ENCODE data around the gene CDKN2B.
"Not testable (repeated sequence)": the region's sequence is repeated elsewhere in the genome, so short reads cannot be mapped to it uniquely, and the experiment has no call there.

The CDKN2B gene, protein sequence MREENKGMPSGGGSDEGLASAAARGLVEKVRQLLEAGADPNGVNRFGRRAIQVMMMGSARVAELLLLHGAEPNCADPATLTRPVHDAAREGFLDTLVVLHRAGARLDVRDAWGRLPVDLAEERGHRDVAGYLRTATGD

DNA sequence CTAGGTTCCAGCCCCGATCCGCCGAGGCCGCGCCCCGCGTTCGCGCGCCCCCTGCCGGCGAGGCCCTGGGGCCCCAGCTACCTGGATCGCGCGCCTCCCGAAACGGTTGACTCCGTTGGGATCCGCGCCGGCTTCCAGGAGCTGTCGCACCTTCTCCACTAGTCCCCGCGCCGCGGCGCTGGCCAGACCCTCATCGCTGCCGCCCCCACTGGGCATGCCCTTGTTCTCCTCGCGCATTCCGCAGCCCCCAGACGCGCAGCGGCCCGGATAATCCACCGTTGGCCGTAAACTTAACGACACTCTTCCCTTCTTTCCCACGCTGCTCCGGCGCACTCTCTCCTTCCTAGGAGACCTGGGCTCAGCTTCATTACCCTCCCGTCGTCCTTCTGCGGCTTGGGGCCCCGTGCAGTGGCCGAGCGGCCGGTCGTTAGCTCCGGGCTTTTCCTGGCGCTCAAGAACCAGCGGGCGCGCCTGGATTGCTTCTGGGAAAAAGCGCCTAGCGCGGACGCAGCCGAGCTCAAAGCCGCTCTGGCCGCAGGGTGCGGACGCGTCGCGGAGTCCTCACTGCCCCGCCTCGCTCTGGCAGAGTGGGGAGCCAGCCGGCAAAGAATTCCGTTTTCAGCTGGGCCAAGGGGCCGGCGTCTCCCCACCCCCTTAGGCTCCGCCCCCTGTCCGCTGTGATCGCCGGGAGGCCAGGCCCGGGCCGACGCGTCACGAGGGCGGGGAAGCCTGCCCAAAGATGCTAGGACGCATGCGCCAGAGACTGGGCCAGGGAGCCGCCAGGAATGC is at the start of gene CDKN2B:
TSS of gene CDKN2B (minus strand) at position 589 of the 789 bp plus-strand sequence. CDS start at position 237, 352 bp downstream.
- peak within 1 kb of the TSS; percentile 47 for H3K4me3 ChIP-seq (ENCODE audit: low read depth, low read length)

DNA sequence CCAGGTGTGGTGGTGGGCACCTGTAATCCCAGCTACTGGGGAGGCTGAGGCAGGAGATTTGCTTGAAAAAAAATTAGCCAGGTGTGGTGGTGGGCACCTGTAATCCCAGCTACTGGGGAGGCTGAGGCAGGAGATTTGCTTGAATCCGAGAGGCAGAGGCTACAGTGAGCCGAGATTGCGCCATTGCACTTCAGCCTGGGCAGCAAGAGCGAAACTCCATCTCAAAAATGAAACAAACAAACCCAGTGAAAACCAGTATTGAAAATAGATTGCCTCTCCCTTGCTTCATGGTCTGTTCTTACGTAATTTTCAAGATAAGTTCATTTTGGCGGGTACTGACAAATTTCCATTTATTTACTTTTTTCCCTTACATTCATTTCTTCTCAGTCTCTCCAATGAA is 48.9 kb upstream of the CDKN2B start:
- not testable (repeated sequence) for H3K4me3 ChIP-seq (ENCODE audit: low read depth, low read length)

DNA sequence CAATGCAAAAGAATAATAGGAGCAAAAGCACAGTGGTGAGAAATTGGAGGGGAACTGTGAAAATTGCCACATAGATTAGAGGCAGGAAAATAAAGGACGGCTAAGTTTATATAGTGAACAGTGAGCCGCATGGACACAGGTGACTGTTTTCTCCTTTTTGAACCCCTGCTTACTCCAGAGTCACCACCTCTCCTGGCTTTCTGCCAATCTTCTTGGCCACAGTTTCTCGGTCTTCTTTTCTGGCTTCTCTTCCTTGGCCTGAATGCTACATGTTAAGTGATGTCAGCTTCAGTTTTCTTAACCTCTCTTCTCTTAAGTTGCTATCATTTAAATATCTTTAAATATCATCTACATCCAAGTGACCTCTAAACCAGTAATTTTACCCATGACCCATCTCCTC is 47.3 kb upstream of the CDKN2B start:
- H3K4me3 ChIP-seq (ENCODE audit: low read depth, low read length): no peak overlapping the region

DNA sequence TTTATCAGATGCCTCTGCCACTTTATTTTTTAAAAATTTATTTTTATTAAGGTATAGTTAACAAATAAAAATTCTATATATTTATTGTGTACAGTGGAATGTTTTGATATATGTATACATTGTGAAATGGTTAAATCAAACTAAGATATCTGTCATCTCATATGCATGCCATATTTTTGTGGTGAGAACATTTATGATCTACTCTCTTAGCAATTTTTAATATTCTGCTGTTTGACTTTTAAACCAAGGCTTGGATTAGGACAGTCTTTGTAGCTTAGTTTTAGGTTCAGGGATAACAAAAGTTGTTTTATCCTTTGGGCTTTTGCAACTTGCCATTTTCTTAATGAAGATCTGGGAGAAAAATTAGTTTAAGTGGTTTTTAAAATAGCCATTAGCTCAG is 46.0 kb upstream of the CDKN2B start:
- H3K4me3 ChIP-seq (ENCODE audit: low read depth, low read length): no peak overlapping the region

DNA sequence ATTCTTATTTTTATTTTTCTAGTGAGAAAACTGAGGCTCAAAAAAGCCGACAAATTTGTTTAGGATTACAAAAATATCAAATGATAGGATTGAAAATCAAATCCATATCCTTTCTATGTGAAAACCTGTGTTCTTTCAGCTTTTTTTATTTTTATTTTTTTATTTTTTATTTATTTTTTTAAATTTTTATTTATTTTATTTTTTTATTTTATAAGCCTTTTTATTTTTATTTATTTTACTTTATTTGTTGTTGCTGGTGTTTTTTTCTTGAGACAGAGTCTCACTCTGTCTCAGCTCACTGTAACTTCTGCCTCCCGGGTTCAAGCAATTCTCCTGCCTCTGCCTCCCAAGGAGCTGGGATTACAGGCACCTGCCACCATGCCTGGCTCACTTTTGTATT is 45.4 kb upstream of the CDKN2B start:
- H3K4me3 ChIP-seq (ENCODE audit: low read depth, low read length): no peak overlapping the region

DNA sequence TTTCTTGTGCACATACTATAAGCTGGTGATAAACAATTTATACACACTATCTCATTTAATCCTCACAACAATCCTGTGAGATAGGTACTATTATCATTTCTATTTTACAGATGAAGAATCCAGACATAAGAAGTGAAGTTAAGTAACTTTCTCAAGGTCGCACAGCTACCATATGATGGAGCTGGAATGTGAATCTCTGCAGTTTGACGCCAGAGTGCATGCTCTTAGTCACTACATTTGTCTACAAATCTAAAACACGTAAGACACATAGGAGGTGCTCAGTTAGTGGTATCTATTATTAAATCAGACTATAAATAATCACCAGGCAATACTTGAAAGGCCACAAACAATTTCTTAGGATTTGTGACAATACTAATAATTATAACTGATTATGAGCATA is 45.0 kb upstream of the CDKN2B start:
- H3K4me3 ChIP-seq (ENCODE audit: low read depth, low read length): no peak overlapping the region

DNA sequence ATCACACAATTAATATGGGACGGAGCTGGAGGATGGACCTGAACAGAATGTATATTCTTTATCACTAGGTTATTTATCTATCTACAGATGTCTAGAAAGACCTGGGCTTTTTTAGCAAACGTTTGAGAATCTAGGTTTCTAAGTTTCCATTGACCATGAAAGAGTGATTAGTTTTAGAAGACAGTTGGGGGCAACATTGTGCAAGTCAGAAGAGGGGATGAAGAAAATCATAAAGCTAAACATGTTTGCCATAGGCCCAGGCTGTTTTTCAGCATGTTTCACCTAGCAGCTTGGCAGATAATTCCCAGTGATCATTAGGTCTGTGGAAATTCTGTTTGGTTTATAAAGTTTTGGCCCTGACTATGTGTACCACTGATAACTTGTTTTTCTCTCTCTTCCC is 44.1 kb upstream of the CDKN2B start:
- H3K4me3 ChIP-seq (ENCODE audit: low read depth, low read length): no peak overlapping the region

DNA sequence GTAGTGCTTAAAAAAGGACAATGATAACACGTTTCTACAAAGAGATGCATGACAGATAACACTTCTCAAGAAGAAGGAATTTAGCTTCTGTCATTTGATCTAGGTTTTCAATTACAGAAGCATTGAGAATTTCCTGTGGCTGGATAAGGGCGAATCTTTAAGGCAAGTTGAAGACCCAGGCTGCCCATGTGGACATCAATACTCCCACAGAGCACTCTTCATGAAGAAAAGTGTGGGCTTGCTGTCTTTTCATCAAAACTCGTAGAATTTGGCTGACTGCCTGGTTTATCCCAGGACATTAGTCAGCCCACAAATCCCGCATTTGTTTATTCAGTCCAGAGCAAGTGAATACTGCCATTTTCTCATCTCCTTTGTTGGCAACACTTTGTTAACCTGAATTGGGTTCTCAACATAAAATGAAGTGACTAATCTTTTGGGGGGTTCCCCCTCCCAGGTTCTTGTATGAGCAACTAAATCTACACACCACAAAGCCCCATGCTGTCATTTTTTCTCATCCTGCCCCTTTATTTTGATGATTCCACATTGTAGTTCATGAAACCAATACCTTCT is 43.4 kb upstream of the CDKN2B start:
- H3K4me3 ChIP-seq (ENCODE audit: low read depth, low read length): no peak overlapping the region

DNA sequence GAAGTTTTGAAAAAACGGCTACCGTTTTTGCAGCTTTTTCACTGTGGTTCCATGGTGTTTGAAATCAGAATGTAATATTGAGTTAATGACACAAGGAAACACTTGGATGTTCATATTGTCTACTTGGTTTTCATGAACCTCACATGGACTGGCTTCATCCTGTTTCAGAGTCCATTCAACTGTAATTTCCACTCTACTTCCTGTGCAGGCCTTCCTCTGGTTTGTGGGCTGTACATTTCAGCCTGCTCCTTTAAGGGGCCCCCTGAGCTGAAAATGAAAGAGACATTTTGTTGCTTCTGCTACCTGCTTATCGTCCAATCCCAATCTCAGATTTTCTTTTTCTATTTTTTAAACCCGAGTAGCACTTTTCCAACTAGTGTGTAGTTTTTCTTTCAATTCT is 41.8 kb upstream of the CDKN2B start:
- no peak overlapping the region for H3K4me3 ChIP-seq (ENCODE audit: low read depth, low read length)

DNA sequence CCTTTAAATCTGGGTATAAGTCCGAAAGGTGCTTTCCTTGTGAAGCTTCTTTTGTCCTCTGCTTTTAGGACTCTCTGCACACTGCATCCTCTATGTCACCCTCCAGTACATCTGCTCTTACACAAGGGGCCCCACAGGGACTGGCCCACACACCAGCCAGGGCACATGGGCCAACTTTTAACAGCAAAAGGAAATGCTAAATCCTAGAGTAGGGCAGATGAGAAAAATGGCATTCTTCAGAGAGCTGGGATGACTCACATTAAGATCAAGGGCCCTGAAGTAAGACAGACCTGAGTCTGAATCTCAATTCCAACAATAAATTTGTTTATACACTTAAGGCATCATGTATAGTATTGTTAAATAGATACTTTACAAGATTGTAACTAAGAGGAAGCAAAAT is 40.3 kb upstream of the CDKN2B start:
- no peak overlapping the region for H3K4me3 ChIP-seq (ENCODE audit: low read depth, low read length)

DNA sequence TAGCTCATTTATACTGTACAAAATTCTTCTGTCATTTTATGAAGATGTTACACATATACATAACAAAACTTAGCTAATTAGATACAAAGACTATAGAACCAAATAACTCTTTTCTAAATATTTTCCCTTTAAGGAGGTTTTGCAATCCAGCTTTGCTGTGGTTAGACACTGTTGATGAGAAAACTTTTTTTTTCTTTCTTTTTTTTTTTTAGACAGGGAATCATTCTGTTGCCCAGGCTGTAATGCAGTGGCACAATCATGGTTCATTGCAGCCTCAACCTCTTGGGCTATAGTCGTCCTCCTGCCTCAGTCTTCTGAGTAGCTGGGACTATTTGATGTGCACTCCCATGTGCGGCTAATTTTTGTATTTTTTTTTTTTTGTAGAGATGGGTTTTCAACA is 38.5 kb upstream of the CDKN2B start:
- no peak overlapping the region for H3K4me3 ChIP-seq (ENCODE audit: low read depth, low read length)

DNA sequence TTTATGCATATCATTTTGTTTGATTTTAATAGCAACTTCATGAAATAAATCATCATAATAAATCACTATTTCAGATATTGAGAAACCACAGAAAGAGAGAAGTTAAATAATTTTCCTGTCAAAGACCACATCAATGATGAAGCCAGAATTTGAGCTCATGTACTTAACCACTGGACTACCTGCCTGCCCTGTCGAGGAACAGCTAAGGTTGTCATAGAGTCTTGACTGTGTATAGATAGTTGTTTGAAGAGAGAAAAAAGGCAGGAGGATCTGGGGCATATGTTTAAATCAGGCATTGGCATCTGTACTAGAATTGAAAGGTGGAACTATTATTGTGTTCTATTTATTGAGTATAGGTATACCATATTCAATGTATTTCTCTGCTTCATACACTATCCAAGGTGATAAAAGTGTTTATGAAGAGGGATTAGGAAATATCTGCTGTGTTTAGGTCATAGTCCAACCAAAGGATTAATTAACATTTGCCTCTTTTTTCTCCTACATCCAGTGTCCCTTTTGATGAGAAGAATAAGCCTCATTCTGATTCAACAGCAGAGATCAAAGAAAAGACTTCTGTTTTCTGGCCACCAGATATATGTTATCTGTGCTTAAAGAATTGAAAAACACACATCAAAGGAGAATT is 37.3 kb upstream of the CDKN2B start:
- H3K4me3 ChIP-seq (ENCODE audit: low read depth, low read length): no peak overlapping the region

DNA sequence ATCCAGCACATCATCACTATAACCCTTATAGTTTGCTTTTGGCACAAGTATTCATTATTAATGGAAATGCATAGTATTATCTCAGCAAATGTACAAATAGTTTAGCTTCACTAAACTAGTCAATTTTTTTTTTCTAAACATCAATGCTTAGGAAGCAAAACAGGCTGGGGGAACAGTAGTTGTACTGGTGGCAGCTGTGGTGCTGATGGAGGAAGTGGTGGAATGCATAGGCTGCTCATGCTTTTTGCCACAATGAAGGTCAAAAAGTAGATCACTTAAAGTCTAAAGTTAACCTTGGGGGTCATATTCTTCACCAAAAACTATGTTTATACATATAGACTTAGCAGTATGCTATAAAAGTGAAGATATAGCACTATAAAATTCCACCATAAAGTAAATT is 36.3 kb upstream of the CDKN2B start:
- no peak overlapping the region for H3K4me3 ChIP-seq (ENCODE audit: low read depth, low read length)

DNA sequence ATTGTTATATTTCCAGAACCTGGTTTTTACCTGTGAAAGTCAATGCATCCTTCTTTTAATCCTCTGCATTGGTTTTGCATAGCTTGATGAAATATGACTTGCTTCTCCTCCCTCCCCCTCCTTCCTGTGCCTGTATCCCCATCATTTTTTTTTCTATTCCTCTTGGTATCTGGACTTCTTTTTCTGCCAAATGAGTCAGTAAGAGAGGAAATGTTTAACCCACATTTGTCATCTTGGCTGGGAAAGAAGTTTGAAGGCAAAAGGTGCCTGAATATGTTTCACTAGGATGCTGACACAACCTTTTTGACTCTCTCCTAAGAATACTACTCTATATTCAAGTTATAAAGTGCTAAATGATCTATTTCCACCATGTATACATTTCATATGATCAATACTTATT is 35.5 kb upstream of the CDKN2B start:
- no peak overlapping the region for H3K4me3 ChIP-seq (ENCODE audit: low read depth, low read length)

DNA sequence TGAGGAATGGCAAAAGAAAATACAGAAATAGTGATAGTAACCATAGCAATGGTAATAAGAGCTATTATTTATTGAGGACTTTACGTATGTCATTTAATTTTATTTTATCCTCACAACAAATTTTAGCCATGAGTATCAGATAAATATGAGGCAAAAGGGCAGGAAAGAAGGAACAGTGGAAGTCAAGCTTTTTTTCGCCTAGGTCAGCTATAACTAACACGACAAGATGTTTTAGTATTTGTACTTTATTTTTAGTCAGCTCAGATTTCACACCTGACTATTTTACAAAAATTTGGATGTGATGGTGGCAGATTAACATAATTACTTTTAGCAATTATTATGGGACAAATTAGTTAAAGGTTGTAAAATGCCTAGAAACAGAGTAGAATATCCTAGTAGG is 34.8 kb upstream of the CDKN2B start:
- no peak overlapping the region for H3K4me3 ChIP-seq (ENCODE audit: low read depth, low read length)

DNA sequence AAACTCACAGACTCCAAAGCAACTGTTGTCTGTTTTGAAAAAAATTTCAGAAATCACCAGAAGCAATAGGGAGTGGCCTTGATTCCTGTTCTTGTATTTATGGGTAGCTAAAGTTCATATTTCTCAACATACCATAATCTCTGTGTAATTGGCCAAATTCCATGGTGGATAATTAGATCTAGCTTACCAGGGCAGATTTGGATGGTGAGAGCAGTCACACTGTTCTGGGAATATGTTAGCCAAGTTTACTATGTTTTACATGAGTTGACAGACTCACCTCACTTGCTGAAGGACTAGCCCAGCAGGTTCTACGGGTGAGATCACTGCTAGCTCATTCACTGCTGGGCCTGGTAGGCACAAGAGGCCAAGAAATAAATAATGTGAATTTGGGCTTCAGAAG is 32.7 kb upstream of the CDKN2B start:
- no peak overlapping the region for H3K4me3 ChIP-seq (ENCODE audit: low read depth, low read length)

DNA sequence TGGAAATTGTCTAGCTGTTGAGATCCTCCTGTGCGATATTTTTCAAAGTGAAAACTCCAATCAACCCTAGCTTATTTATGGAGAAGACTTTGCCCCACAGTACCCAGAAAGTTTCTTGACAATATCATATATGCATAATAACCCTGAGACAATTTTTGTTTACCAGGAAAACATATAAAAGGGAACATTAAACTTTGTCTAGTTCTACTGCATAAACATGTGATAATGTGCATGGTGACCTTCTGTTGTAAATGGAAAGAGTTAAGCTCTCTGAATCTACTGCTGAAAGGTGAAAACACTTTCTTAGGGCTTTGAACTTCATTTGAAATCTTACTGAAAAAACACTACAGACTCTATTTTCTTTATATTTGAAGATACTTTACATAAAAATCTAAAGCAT is 32.2 kb upstream of the CDKN2B start:
- no peak overlapping the region for H3K4me3 ChIP-seq (ENCODE audit: low read depth, low read length)

DNA sequence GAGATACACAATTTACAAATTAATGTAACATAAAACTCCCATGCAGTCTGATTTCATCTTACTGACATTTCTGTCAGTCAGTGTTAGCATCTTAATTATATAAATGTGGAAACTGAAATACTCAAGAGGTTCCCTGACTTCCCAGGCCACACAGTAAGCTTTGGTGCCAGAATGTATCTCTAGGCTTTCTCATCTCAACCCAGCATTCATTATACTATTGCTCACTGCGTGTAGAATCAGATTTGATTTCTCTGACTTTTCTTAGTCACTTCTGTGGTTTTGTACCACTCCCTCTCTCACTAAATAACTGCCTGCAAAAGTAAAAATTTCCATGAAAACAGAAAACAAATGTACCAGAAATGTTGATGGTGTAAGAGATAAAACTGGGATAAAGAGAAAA is 31.7 kb upstream of the CDKN2B start:
- H3K4me3 ChIP-seq (ENCODE audit: low read depth, low read length): no peak overlapping the region

DNA sequence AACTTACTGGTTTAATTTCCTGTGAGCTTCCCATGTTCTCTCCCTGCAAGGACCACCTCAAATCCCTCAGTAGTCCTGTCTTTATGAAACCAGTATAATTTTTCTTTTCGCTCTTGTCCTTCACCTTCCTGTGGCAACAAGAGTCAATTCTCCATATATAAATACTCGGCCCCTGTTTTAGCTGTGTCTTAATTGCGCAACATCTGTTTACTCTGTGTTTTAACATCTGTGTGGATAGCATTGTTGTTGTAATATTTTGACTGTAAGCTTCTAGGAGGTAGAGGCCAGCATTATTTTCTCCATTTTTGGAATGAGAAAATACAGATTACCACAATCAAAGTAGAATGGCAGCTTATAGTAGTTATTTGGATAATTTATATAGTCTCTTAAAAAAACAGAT is 30.2 kb upstream of the CDKN2B start:
- no peak overlapping the region for H3K4me3 ChIP-seq (ENCODE audit: low read depth, low read length)

DNA sequence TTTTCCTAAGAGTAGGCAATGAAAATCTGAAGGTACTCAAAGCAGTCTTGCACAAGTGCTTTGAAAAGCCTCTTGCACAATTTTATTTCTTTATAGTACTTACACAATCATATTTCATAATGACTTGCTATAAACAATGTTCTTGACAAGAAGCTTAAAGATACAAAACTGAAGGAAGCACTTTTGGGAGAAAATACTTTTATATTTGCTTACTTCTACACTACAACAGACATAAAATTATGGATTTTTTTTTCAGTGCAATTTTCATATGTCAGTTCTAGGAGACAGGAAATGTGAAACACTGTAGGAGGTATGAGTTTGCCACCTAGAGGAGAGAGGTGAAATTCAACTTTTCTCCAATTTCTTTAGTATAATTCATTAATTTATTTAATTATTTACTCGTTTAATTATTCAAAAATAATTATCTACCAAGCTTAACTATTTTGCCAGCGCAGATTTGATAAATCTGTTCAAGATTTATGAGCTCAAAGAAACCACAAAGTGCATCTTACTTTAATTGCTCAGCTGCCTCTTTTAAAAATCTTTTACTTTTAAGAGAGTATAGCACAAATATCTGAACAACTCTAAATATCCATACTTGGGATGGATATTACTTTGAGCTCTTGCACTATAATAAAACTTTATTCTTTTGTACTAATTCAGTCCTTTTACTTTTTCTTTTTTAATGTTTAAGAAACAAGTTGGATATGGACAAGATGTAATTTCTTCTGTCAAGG is 29.0 kb upstream of the CDKN2B start:
- no peak overlapping the region for H3K4me3 ChIP-seq (ENCODE audit: low read depth, low read length)

DNA sequence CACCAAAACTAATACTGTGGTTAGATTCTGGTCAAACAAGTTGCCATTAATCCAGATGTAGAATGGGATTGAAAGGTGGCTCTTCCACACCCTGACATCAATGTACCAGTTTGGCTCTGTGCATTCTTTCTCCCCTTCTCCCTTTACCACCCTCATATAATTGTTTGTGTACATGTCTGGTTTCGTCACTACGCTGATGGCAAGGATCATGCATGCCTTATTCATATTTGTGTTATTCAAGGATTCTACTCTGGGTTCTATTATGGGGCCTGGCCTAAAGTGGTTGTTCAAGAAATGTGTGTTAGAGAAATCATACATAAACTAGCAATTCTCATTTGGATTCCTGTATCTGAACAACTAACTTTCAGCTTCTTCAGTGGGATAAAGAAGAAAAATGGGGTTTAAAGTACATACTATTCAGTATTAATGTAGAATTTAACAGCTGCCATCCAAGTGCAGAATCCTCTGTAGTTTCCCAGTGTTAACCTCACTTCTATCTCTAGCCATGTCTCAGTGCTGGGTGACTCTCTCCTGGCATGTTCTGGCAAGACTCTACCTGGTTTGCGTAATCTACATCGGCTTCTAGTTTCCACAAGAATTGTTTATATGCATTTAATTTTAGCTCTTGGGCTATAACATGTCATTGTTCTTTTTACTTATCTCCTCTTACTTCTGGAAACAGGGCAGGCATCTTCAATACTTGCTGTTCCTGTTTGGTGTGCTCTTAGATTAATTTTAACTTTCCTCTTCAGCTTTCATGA is 27.9 kb upstream of the CDKN2B start:
- H3K4me3 ChIP-seq (ENCODE audit: low read depth, low read length): no peak overlapping the region
